Panc1 (cell line): Measurements from ENCODE around the gene CST9L. TPM values are rescaled to one million over a fixed set of nuclear protein-coding genes. Genes with fewer than 3 reads are reported as not detected.

Source experiments
- ATAC-seq: fragments of 200-7000 bp; cut with Tn5 transposase; 2 replicates; pipeline ENCODE4 v1.9.1; 2020; ENCODE audit warnings: mild to moderate bottlenecking, moderate library complexity
- BruUV-seq: library from RNA; stranded (reverse); fragments of 400-500 nt; replicated peaks from 2 replicates; lab custom pipeline; 2021; lab: Mats Ljungman, UMichigan
- CTCF ChIA-PET: fragments of 300-600 bp; sonication (Branson Sonifier 250); formaldehyde crosslinking; loops from one replicate; lab custom pipeline; 2022; ENCODE audit warnings: antibody characterized with exemption; lab: Charles Lee
- POLR2A ChIA-PET: fragments of 300-600 bp; sonication (Branson Sonifier 250); formaldehyde crosslinking; loops from one replicate; lab custom pipeline; 2022; ENCODE audit warnings: antibody characterized with exemption; lab: Charles Lee
- DNase-seq: peaks from one replicate; pipeline ENCODE4 v3.0.0-alpha.2; 2010; ENCODE audit warnings: low read depth, low spot score
- H3K27ac ChIP-seq: 2 replicates; pipeline ENCODE4 v1.5.1; 2011; ENCODE audit warnings: mild to moderate bottlenecking, low read length, inconsistent platforms
- H3K27me3 ChIP-seq: fragments of 200-500 bp; sonication (Bioruptor generic); 2 replicates; pipeline ENCODE4 v1.6.0; 2014; ENCODE audit warnings: low read length, inconsistent platforms; ENCODE audit not compliant: control insufficient read depth, insufficient read depth
- H3K36me3 ChIP-seq: fragments of 200-500 bp; sonication (Bioruptor generic); 2 replicates; pipeline ENCODE4 v1.5.1; 2014; ENCODE audit warnings: inconsistent platforms, mild to moderate bottlenecking, low read length, moderate library complexity; ENCODE audit not compliant: control insufficient read depth, insufficient read depth
- H3K4me1 ChIP-seq: 2 replicates; pipeline ENCODE4 v1.5.1; 2011; ENCODE audit warnings: inconsistent platforms, mild to moderate bottlenecking, low read length, moderate library complexity; ENCODE audit not compliant: control insufficient read depth, insufficient read depth
- H3K4me3 ChIP-seq, 2 experiments: 2 replicates each; pipeline ENCODE4 v1.5.1; 2011 to 2012; ENCODE audit warnings: low read depth in 2 of 2, low read length in 2 of 2, mild to moderate bottlenecking in 2 of 2, inconsistent platforms in 1 of 2, moderate library complexity in 1 of 2
- H3K9me3 ChIP-seq: fragments of 200-500 bp; sonication (Bioruptor generic); 2 replicates; pipeline ENCODE4 v1.5.1; 2014; ENCODE audit warnings: low read depth, mild to moderate bottlenecking, inconsistent platforms, low read length, moderate library complexity; ENCODE audit not compliant: control insufficient read depth, insufficient read depth
- POLR2AphosphoS5 ChIP-seq: IDR thresholded peaks from 2 replicates; pipeline ENCODE4 v1.6.1; 2012; ENCODE audit warnings: mild to moderate bottlenecking, low read depth, low read length, moderate library complexity
- SIN3A ChIP-seq: IDR thresholded peaks from 2 replicates; pipeline ENCODE4 v1.6.1; 2012; ENCODE audit warnings: low read depth, mild to moderate bottlenecking, low read length, moderate library complexity, borderline replicate concordance; ENCODE audit not compliant: insufficient read depth
- TCF7L2 ChIP-seq: IDR thresholded peaks from 2 replicates; pipeline ENCODE4 v1.6.1; 2011; ENCODE audit warnings: mild to moderate bottlenecking, low read depth, low read length, inconsistent platforms
- in situ Hi-C: cut with HindIII; loops from 2 replicates; pipeline ENCODE4 v1.10.0; 2016; ENCODE audit warnings: low sequenced_read_pairs, low pct_unique_long_range_greater_than_20kb
- intact Hi-C: fragments of 100-400 bp; cut with micrococcal nuclease; formaldehyde crosslinking; loops from one replicate; pipeline ENCODE4 v1.10.0; 2022; ENCODE audit not compliant: unreplicated experiment
- total RNA-seq: library from RNA; stranded (reverse); gene quantifications from one replicate; pipeline ENCODE4 v1.2.1, GENCODE V29; 2021; ENCODE audit not compliant: unreplicated experiment
- TF ChIP-seq, protein P1 (sequence below): fragments of 450-650 bp; IDR thresholded peaks from 2 replicates; pipeline ENCODE4 v1.5.1; 2017; ENCODE audit warnings: mild to moderate bottlenecking
- TF ChIP-seq, protein P2 (sequence below), 2 experiments: IDR thresholded peaks; 2 replicates each; pipeline ENCODE4 v1.6.1; 2011 to 2012; ENCODE audit warnings: low read depth in 2 of 2, control low read depth in 1 of 2, low read length in 1 of 2, mild to moderate bottlenecking in 1 of 2, moderate library complexity in 1 of 2; ENCODE audit not compliant: insufficient read depth in 1 of 2

Gene CST9L
- total RNA-seq, 1 experiment from 2014 or later: not detected

DNA sequence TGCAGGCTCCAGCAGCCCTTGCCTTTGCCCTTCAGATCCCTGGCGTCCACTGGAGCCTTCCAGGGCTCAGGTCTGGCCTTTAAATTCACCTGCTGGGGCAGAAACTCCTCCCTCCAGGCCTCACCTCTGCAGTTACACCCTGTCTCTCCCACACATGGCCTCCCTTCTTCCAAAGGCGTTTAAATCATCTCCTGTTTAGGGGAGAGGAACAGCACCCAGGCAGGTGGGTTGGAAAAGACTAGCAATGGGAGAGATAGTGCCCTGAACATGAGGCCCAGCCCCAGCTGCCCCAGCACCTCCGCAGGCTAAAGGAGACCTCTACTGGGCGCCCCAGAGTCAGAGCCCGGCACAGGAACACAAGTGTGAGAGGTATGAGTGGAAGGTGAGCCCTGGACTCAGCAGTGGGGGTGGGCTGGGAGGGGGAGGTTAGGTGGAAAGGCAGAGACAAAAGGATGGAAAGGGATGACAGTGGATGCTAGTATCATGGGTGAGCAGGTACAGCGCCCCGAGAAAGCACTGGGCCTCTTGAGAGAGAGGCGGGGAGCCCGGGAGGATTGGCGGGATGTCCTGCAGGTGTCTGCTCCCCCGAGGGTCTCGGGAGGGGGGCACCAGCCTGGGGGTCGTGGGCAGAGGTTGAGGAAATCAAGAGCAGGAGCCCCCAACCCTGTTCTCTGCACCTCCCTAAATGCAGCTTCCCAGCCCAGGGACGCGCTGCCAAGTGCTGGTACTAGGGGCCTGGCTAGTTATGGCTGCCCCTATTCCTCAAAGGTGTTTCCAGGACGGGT is 37.8 kb upstream of the CST9L start, which contains the start of gene CST9:
TSS of gene CST9 (minus strand) at position 51 of the 785 bp plus-strand sequence. CDS start 53 bp downstream, outside the sequence.
- CTCF ChIA-PET: no interaction called here

DNA sequence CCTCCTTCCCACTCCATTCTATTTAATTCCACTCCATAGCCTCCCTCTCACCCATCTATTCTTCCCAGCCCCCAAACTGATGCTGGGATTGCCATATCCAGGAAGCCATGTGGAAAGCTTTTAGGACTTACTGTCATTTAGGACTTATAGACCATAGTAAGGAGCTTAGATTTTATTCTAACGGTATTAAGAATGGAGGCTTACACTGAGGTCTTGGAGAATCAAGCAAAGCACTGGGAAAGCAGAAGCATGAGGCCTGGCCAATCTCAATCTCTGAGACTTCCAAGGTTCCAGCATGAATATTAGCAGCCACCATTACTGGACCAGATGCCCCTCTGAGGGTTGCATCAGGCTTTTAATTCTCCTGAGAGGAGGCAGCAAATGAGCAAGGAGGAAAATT is 36.0 kb upstream of the CST9L start:
- intact Hi-C loops: no loop called here
- no peak for DNase-seq
- Histone ChIP-seq H3K36me3 (no peaks in the 10 kb centered on the region), H3K4me3 (no peak overlapping the region), H3K27ac (no peak overlapping the region), H3K27me3 (peaks cover under 1% of the 10 kb centered on the region; the same call in 1 of the 2 replicates), H3K9me3 (no peaks in the 10 kb centered on the region), H3K4me1 (no peaks in the 10 kb centered on the region)
- ChIA-PET CTCF (no interaction called here), POLR2A (no interaction called here)
- no TSS peak for BruUV-seq
- no peak for ATAC-seq
- TF ChIP-seq SIN3A (no peak), POLR2AphosphoS5 (no peak), TCF7L2 (no peak)
- TF ChIP-seq, protein P1, sequence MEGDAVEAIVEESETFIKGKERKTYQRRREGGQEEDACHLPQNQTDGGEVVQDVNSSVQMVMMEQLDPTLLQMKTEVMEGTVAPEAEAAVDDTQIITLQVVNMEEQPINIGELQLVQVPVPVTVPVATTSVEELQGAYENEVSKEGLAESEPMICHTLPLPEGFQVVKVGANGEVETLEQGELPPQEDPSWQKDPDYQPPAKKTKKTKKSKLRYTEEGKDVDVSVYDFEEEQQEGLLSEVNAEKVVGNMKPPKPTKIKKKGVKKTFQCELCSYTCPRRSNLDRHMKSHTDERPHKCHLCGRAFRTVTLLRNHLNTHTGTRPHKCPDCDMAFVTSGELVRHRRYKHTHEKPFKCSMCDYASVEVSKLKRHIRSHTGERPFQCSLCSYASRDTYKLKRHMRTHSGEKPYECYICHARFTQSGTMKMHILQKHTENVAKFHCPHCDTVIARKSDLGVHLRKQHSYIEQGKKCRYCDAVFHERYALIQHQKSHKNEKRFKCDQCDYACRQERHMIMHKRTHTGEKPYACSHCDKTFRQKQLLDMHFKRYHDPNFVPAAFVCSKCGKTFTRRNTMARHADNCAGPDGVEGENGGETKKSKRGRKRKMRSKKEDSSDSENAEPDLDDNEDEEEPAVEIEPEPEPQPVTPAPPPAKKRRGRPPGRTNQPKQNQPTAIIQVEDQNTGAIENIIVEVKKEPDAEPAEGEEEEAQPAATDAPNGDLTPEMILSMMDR: no peak
- TF ChIP-seq, protein P2, sequence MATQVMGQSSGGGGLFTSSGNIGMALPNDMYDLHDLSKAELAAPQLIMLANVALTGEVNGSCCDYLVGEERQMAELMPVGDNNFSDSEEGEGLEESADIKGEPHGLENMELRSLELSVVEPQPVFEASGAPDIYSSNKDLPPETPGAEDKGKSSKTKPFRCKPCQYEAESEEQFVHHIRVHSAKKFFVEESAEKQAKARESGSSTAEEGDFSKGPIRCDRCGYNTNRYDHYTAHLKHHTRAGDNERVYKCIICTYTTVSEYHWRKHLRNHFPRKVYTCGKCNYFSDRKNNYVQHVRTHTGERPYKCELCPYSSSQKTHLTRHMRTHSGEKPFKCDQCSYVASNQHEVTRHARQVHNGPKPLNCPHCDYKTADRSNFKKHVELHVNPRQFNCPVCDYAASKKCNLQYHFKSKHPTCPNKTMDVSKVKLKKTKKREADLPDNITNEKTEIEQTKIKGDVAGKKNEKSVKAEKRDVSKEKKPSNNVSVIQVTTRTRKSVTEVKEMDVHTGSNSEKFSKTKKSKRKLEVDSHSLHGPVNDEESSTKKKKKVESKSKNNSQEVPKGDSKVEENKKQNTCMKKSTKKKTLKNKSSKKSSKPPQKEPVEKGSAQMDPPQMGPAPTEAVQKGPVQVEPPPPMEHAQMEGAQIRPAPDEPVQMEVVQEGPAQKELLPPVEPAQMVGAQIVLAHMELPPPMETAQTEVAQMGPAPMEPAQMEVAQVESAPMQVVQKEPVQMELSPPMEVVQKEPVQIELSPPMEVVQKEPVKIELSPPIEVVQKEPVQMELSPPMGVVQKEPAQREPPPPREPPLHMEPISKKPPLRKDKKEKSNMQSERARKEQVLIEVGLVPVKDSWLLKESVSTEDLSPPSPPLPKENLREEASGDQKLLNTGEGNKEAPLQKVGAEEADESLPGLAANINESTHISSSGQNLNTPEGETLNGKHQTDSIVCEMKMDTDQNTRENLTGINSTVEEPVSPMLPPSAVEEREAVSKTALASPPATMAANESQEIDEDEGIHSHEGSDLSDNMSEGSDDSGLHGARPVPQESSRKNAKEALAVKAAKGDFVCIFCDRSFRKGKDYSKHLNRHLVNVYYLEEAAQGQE (IDR thresholded peaks at IDR 0.05; ENCODE audit: insufficient read depth in 1 of 2, low read depth in 2 of 2, low read length in 1 of 2): no peak
- in situ Hi-C loops: no loop called here

More for the DNA sequence above, 37.8 kb upstream of the CST9L start, which contains the start of gene CST9:
- H3K4me1 ChIP-seq: no peaks in the 10 kb centered on the region
- no peak within 1 kb of the TSS for H3K27ac ChIP-seq
- POLR2A ChIA-PET: interaction anchor here (0.7 kb wide), 1 partner anchor 113 kb away, joined by 4 read pairs; no protein-coding TSS in a partner anchor
- ATAC-seq (no peak), DNase-seq (no peak)
- H3K9me3 ChIP-seq: no peaks in the 10 kb centered on the region
- no peak within 1 kb of the TSS for H3K4me3 ChIP-seq
- no peaks in the 10 kb centered on the region; the same call in 1 of the 2 replicates for H3K27me3 ChIP-seq
- no TSS peak for BruUV-seq
- no peaks in the 10 kb centered on the region for H3K36me3 ChIP-seq
- intact Hi-C loops (loop anchor here (1.0 kb wide), 1 partner anchor 164 kb away; no protein-coding TSS in a partner anchor), in situ Hi-C loops (no loop called here)
- TF ChIP-seq TCF7L2 (no peak), POLR2AphosphoS5 (no peak)
- TF ChIP-seq, protein P1: no peak
